Pons (tissue), 1 donor: ENCODE results near the gene AFDN.
A peak's percentile ranks its signal among the peaks of the same experiment; 100 is the strongest.
"Not testable (repeated sequence)": the region's sequence is repeated elsewhere in the genome, so short reads cannot be mapped to it uniquely, and the experiment has no call there.

Experiments
- DNase-seq: peaks from one replicate; pipeline ENCODE4 v3.0.0-alpha.2; 2016; ENCODE audit warnings: low spot score

The AFDN gene

GRCh38 chr6:167956491-167956890, 129.8 kb downstream of the AFDN start:
- no peak for DNase-seq

GRCh38 chr6:167956983-167957492, 130.3 kb downstream of the AFDN start:
- DNase-seq: no peak

GRCh38 chr6:167957626-167958025, 130.9 kb downstream of the AFDN start:
- no peak for DNase-seq

- no peak for DNase-seq
These were observed 133.9 kb downstream of the AFDN start for GRCh38 chr6:167960579-167960978.

GRCh38 chr6:167962711-167963110, 136.0 kb downstream of the AFDN start:
- no peak for DNase-seq

GRCh38 chr6:167963589-167964057, 136.9 kb downstream of the AFDN start:
- DNase-seq: no peak

GRCh38 chr6:167965592-167966539, 139.2 kb downstream of the AFDN start:
- no peak for DNase-seq

GRCh38 chr6:167966540-167966905, 139.8 kb downstream of the AFDN start:
- no peak for DNase-seq

GRCh38 chr6:167968091-167968490, 141.4 kb downstream of the AFDN start:
- peak; percentile 37 for DNase-seq

GRCh38 chr6:167970230-167970629, 143.5 kb downstream of the AFDN start:
- peak; percentile 83 for DNase-seq

- no peak for DNase-seq
These were observed 145.5 kb downstream of the AFDN start for GRCh38 chr6:167972193-167972592.

GRCh38 chr6:167973148-167973885, 146.6 kb downstream of the AFDN start:
- DNase-seq: no peak

- no peak for DNase-seq
These were observed 148.1 kb downstream of the AFDN start for GRCh38 chr6:167974640-167975344.

- no peak for DNase-seq
These were observed 148.7 kb downstream of the AFDN start for GRCh38 chr6:167975458-167975857.

GRCh38 chr6:167976116-167976657, 149.5 kb downstream of the AFDN start:
- not testable (repeated sequence) for DNase-seq

- no peak for DNase-seq
These were observed 150.0 kb downstream of the AFDN start for GRCh38 chr6:167976708-167977107.

- DNase-seq: no peak
These were observed 151.2 kb downstream of the AFDN start for GRCh38 chr6:167977717-167978467.

- no peak for DNase-seq
These were observed 151.9 kb downstream of the AFDN start for GRCh38 chr6:167978607-167979006.

GRCh38 chr6:167979436-167980139, 152.9 kb downstream of the AFDN start:
- DNase-seq: no peak

GRCh38 chr6:167980911-167981580, 154.3 kb downstream of the AFDN start:
- DNase-seq: peak; percentile 33
